ENCODE data around the gene MOB2.

DNA sequence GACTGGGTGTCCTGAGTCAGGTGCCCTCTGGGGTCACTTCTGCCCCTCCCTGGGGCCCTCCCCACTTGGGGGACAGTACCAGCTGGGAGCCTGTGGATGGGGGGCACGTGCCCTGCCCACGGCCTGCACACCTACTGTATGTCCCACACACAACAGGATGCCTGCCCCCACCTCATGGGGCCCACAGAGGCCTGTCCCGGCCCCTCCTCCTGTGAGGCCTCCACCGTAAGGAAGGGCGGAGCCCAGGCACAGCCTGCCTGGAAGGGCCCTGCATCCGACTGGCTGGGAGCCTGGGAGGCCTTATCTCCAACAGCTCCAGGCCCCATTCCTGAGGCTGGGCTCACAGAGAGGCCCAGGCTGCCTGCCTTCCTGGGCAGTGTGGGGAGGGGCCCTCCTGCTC lies 49.1 kb downstream of the MOB2 start:
- TF ChIP-seq CTCF (IDR thresholded peaks at IDR 0.05; ENCODE audit: insufficient read depth, low read length, poor library complexity, severe bottlenecking) (no peak), EZH2phosphoT487 (conservative IDR thresholded peaks at IDR 0.05; ENCODE audit: low read length) (no peak)
